ENCODE results near the gene KRT76. TPM values are rescaled to one million over a fixed set of nuclear protein-coding genes. Genes with fewer than 3 reads are reported as not detected.

Gene KRT76
- total RNA-seq, 1 experiment from 2014 or later = not detected

- no TSS peak for BruUV-seq (replicated peaks)
- intact Hi-C loops (cut with micrococcal nuclease; ENCODE audit: unreplicated experiment) = no loop called here
- no peak for DNase-seq
- peaks cover 79% of the 10 kb centered on the region for H3K27me3 Mint-ChIP-seq (ENCODE audit: unreplicated experiment)
- no peak for TF ChIP-seq CTCF (IDR thresholded peaks at IDR 0.05; ENCODE audit: unreplicated experiment)
- H3K4me1 Mint-ChIP-seq (ENCODE audit: low read depth, unreplicated experiment) = no peaks in the 10 kb centered on the region
- no peaks in the 10 kb centered on the region for H3K9me3 Mint-ChIP-seq (ENCODE audit: low read depth, unreplicated experiment)
- CTCF ChIA-PET = interaction anchor here (0.7 kb wide), 2 partner anchors 60 to 1213 kb away, joined by 3 read pairs; no protein-coding TSS in a partner anchor
- H3K36me3 Mint-ChIP-seq (ENCODE audit: insufficient read depth, unreplicated experiment) = no peaks in the 10 kb centered on the region
- no peak overlapping the region for H3K27ac Mint-ChIP-seq (ENCODE audit: unreplicated experiment)
- no peak overlapping the region for H3K4me3 Mint-ChIP-seq (ENCODE audit: low read depth, unreplicated experiment)
Observed at GRCh38 chr12:52745554-52745953, 31.6 kb downstream of the KRT76 start.

GRCh38 chr12:52744493-52745156 lies 32.5 kb downstream of the KRT76 start:
- CTCF ChIA-PET = interaction anchor here (0.7 kb wide), 1 partner anchor 59 kb away, joined by 3 read pairs; no protein-coding TSS in a partner anchor
- intact Hi-C loops (cut with micrococcal nuclease; ENCODE audit: unreplicated experiment) = no loop called here
- H3K4me1 Mint-ChIP-seq (ENCODE audit: low read depth, unreplicated experiment) = no peaks in the 10 kb centered on the region
- no peak for DNase-seq
- H3K36me3 Mint-ChIP-seq (ENCODE audit: insufficient read depth, unreplicated experiment) = no peaks in the 10 kb centered on the region
- H3K9me3 Mint-ChIP-seq (ENCODE audit: low read depth, unreplicated experiment) = no peaks in the 10 kb centered on the region
- H3K27me3 Mint-ChIP-seq (ENCODE audit: unreplicated experiment) = peaks cover 78% of the 10 kb centered on the region
- no peak for TF ChIP-seq CTCF (IDR thresholded peaks at IDR 0.05; ENCODE audit: unreplicated experiment)
- H3K27ac Mint-ChIP-seq (ENCODE audit: unreplicated experiment) = no peak overlapping the region
- BruUV-seq (replicated peaks) = no TSS peak
- no peak overlapping the region for H3K4me3 Mint-ChIP-seq (ENCODE audit: low read depth, unreplicated experiment)

GRCh38 chr12:52742822-52743457 lies 34.2 kb downstream of the KRT76 start:
- DNase-seq = no peak
- intact Hi-C loops (cut with micrococcal nuclease; ENCODE audit: unreplicated experiment) = no loop called here
- no peak for TF ChIP-seq CTCF (IDR thresholded peaks at IDR 0.05; ENCODE audit: unreplicated experiment)
- no peaks in the 10 kb centered on the region for H3K36me3 Mint-ChIP-seq (ENCODE audit: insufficient read depth, unreplicated experiment)
- no peak overlapping the region for H3K4me3 Mint-ChIP-seq (ENCODE audit: low read depth, unreplicated experiment)
- no peak overlapping the region for H3K27ac Mint-ChIP-seq (ENCODE audit: unreplicated experiment)
- no TSS peak for BruUV-seq (replicated peaks)
- no peaks in the 10 kb centered on the region for H3K9me3 Mint-ChIP-seq (ENCODE audit: low read depth, unreplicated experiment)
- H3K4me1 Mint-ChIP-seq (ENCODE audit: low read depth, unreplicated experiment) = no peaks in the 10 kb centered on the region
- CTCF ChIA-PET = no interaction called here
- peaks cover 63% of the 10 kb centered on the region for H3K27me3 Mint-ChIP-seq (ENCODE audit: unreplicated experiment)

GRCh38 chr12:52742196-52742580 lies 35.0 kb downstream of the KRT76 start:
- Mint-ChIP-seq H3K27me3 (ENCODE audit: unreplicated experiment) (peaks cover 59% of the 10 kb centered on the region), H3K36me3 (ENCODE audit: insufficient read depth, unreplicated experiment) (no peaks in the 10 kb centered on the region), H3K27ac (ENCODE audit: unreplicated experiment) (no peak overlapping the region), H3K4me3 (ENCODE audit: low read depth, unreplicated experiment) (no peak overlapping the region), H3K4me1 (ENCODE audit: low read depth, unreplicated experiment) (no peaks in the 10 kb centered on the region), H3K9me3 (ENCODE audit: low read depth, unreplicated experiment) (no peaks in the 10 kb centered on the region)
- intact Hi-C loops (cut with micrococcal nuclease; ENCODE audit: unreplicated experiment) = no loop called here
- CTCF ChIA-PET = no interaction called here
- no TSS peak for BruUV-seq (replicated peaks)
- no peak for TF ChIP-seq CTCF (IDR thresholded peaks at IDR 0.05; ENCODE audit: unreplicated experiment)
- DNase-seq = no peak

All from Calu3 (cell line).